EL (cell line): ENCODE data around the gene TADA2A.

Experiments used
- DNase-seq: peaks from one replicate; pipeline ENCODE4 v3.0.0-alpha.2; 2016

TADA2A gene

GRCh38 chr17:37465069-37465616, 58.5 kb downstream of the TADA2A start:
- DNase-seq = peak; percentile 76

DNA sequence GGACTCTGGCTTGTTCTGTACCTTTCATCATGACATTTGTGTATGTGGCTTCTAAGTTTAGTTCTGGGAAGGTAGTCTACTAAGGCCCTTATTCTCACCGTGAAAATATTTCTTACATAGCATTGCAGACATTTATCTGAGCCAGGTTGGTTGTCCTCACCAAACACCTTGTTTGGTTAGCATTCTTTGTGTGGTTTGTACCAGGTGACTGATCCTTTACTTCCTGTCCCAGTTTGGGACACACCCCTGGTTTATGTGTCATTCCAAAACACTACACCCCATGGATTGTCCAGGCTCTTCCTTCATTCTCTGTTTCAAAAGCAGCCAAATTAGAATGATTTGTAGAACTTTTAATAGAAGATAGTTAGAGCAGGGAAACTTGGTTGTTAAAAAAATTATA, 59.8 kb downstream of the TADA2A start:
- no peak for DNase-seq

GRCh38 chr17:37470181-37470580, 63.5 kb downstream of the TADA2A start:
- no peak for DNase-seq

GRCh38 chr17:37475731-37476420, 69.2 kb downstream of the TADA2A start:
- DNase-seq = peak; percentile 38

DNA sequence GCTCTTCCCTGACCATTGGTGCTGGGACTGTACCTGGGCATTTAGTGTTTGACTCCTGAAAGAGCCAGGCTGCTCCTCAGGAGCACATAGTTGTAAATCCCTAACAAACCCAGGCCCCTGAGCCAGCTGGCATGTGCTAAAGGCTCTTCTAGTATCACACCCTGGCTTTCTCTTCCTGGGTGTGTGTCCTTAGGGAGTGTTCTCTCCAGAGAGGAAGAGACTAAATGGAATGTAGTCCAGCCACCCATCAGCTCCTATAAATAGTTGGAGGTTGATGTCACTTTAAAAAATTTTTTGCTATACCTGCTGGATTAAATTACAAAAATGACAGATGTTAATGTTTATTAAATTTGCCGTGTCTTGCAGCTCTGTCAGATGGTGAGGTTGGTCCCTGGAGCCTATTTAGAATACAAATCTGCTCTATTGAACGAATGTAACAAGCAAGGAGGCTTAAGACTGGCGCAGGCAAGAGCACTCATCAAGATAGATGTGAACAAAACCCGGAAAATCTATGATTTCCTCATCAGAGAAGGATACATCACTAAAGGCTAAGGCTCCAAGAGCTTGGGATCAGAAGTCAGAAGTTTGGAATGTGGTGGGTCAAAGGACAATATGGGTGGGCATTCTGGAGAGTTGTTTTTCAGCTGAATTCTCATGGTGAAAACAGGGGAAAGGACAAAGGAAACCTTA, 69.9 kb downstream of the TADA2A start:
- peak; percentile 86 for DNase-seq

DNA sequence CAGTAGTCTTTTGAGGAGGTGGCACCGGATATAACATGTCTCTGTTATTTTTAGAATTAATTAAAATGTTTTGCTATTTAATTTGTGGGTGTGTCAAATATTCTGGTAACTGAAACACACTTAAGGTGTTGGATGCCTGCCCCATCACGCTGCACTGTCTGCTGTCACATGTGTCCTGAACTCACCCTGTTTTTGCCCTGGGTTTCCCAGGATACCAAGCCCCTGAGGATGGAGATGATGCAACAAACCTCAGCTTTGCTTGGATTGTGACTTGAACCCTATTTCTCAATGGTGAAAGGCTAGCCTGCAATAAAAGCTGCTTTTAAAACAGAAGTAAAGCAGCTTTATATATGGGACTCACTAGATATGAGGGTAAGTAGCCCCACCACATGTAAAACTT, 71.5 kb downstream of the TADA2A start:
- peak; percentile 42 for DNase-seq

GRCh38 chr17:37479025-37479424, 72.3 kb downstream of the TADA2A start:
- DNase-seq = no peak

- no peak for DNase-seq
Measured at GRCh38 chr17:37480427-37480826, 73.7 kb downstream of the TADA2A start.

- DNase-seq = no peak
Measured at GRCh38 chr17:37481001-37481665, 74.4 kb downstream of the TADA2A start.

- peak; percentile 74 for DNase-seq
Measured at GRCh38 chr17:37483311-37484039, 76.8 kb downstream of the TADA2A start.

GRCh38 chr17:37485938-37486570, 79.4 kb downstream of the TADA2A start:
- no peak for DNase-seq

DNA sequence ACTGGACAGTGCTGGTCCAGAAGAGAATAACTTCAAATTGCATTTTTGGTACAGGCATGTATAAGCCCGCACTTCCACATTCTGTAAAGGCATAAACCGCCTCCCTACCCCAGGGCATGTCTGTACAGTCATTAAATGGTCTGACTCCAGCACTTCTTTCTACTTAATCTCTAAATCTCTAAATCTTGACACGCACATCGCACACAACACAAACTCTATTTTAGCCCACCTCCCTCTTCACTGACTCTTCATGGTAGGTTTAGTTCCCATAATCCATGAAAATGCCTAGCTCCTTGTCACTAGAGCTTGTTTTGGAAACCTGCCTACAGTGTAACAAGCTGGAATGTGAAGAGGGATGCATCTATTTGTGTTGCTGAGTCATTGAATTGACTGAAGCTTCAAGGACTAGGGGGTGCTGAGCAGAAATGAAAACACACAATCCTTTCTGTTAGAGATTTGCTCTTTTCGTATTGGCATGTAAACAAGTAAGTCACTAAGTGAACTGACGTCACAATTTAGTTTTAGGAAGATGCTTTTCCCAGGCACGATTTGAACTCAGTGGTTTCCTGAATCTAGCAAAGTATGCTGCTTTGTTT, 81.4 kb downstream of the TADA2A start:
- DNase-seq = peak; percentile 96

GRCh38 chr17:37488607-37489196, 82.0 kb downstream of the TADA2A start:
- DNase-seq = peak; percentile 96

- DNase-seq = peak; percentile 87
Measured at GRCh38 chr17:37489197-37490001, 82.7 kb downstream of the TADA2A start, which contains the start of gene DUSP14. TSS of gene DUSP14 (plus strand) at chr17:37489891. CDS start at chr17:37512273, 22,382 bp downstream.

- DNase-seq = peak; percentile 80
Measured at GRCh38 chr17:37490022-37490587, 83.4 kb downstream of the TADA2A start.

GRCh38 chr17:37490638-37491614, 84.2 kb downstream of the TADA2A start:
- peak; percentile 94 for DNase-seq

DNA sequence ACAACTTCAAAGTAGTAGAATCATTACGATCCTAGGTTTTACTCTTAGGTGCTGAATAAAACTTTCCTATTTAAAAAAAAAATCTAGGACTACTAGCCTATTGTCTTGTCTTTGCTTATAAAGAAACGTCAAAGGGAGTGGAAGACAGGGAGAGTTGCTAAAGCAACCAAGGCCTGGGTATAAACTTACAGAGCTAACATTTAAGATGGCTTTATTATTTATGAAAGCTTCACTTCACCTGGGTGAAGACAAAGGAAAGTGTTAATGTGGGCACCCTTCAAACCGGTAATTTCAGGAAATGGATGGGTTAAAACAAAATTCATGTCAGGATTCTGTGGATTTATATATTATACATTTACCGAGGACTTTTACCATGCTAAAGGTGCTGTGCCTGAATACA, 85.5 kb downstream of the TADA2A start:
- DNase-seq = no peak

DNA sequence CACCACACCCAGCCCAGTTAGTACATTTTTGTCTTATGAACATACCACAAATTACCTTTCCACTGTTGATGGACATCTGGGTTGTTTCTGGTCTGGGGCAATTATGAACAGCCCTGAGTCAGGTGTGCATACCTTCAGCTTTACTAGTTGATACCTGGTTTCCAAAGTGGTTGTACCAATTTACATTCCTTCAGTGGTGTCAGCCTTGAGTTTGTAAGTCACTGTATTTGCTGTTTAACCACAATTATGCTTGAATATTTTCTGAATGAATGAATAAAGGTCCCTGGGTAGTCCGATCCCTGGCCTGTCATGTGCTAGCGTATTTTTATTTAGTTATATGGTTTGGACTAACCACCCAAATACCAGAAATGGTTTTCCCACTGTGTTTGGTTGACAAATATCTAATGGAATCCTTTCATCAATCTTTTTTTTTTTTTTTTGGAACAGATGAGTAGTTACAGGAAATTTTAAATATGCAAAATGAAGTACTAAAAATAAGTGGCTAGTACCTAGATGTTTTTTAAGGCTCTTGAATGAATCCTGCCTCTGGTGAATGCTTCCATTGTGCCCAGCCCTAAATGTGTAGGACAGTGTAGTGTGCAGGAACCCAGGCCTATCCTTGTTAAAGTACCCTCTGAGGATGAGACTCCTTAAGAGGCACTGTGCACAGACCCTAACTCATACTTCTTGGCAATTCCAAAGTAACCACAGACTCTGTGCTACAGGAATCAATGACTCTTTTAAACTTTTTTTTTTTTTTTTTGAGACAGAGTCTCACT, 86.8 kb downstream of the TADA2A start:
- DNase-seq = peak; percentile 95
